Fibroblast of skin of abdomen (primary cell): Measurements from ENCODE around the gene CFH. TPM values are rescaled to one million over a fixed set of nuclear protein-coding genes. Genes with fewer than 3 reads are reported as not detected.
"Not testable (repeated sequence)": the region's sequence is repeated elsewhere in the genome, so short reads cannot be mapped to it uniquely, and the experiment has no call there.

Experiments used
- DNase-seq: peaks from one replicate; pipeline ENCODE4 v3.0.0-alpha.2; 2013
- polyA plus RNA-seq, 2 experiments: library from polyadenylated mRNA; unstranded; fragments of 120-200 nt; gene quantifications; one replicate each; pipeline ENCODE4 v1.2.1, GENCODE V29; 2013; ENCODE audit not compliant: insufficient read length in 2 of 2

Gene CFH
- 12.0 TPM for polyA plus RNA-seq (2013, experiment 1 of 2; ENCODE audit: insufficient read length)
- polyA plus RNA-seq (2013, experiment 2 of 2; ENCODE audit: insufficient read length), result 11.8 TPM

DNA sequence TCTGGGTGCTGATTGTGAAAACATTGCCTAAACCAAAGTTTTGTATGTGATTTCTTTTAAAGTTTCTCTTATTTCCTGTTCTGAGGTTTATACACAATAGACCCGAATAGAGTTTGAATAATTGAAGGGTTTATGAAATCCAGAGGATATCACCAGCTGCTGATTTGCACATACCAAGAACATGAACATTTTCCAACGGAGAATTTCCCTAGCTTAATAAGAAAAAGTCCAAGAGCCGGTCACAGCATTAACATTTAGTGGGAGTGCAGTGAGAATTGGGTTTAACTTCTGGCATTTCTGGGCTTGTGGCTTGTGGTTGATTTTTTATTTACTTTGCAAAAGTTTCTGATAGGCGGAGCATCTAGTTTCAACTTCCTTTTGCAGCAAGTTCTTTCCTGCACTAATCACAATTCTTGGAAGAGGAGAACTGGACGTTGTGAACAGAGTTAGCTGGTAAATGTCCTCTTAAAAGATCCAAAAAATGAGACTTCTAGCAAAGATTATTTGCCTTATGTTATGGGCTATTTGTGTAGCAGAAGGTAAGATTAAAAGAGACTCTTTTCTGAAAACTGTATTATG is at the start of gene CFH:
CFH (plus strand) TSS at position 407 of the 579 bp plus-strand sequence; CDS start at position 482, 75 bp downstream.
- DNase-seq, result peak; percentile 87

- no peak for DNase-seq
Measured at GRCh38 chr1:196603651-196604050, 48.2 kb upstream of the CFH start.

GRCh38 chr1:196607981-196608380 is 43.9 kb upstream of the CFH start:
- DNase-seq, result peak; percentile 2

GRCh38 chr1:196608390-196609369 is 43.2 kb upstream of the CFH start, which contains the start of gene KCNT2:
Gene KCNT2, minus strand, starts transcription at chr1:196608440. Its CDS starts 131 bp downstream, at chr1:196608309.
- peak; percentile 76 for DNase-seq

GRCh38 chr1:196609370-196609737 is 42.5 kb upstream of the CFH start:
- DNase-seq, result no peak

DNA sequence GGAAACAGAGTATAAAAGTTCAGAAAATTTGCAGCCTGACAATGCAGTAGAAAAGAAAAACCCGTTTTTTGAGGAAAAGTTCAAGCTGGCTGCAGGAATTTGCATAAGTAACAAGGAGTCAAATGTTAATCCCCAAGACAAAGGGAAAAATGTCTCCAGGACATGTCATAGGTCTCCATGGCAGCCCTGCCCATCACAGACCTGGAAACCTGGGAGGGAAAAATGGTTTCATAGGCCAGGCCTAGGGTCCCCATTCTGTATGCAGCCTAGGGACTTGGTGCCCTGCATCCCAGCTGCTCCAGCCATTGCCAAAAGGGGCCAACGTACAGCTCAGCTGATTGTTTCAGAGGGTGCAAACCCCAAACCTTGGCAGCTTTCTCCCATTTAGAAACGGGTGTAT is 40.0 kb upstream of the CFH start:
- DNase-seq, result no peak

- DNase-seq, result no peak
Measured at GRCh38 chr1:196619721-196620120, 32.1 kb upstream of the CFH start.

DNA sequence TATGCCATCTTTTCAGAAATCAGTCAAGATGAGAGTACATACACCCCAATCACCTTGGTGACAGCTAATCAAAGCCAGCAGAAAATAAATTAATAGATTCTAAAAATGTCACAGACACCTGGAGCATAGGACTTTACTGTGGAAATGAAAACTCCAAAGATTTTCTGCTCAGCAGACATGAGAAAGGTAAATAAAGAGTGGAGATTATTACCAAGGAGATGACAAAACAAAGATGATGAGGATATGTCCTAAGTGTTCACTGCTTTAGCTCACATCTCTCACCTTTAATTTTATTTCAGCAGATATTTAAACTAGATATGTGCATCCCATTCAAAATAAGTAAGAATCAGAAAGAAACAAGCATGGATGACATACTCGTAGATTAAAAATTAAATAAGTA is 28.8 kb upstream of the CFH start:
- no peak for DNase-seq

DNA sequence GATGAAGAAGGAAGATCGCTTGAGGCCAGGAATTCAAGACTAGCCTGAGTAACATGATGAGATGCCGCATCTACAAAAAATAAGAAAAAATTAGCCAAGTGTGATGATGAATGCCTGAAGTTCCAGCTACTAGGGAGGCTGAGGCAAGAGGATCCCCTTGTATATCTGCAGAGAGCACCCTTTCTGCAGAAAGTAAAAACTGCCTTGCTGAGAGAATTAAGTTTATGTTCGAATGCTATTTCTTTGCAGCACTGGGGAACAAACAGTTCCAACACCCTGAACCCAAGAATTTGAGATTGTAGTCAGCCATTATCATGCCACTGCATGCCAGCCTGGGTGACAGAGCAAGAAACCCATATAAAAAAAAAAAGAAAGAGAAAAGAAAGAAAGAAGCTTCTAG is 23.0 kb upstream of the CFH start:
- no peak for DNase-seq

- no peak for DNase-seq
Measured at GRCh38 chr1:196637606-196638005, 14.2 kb upstream of the CFH start.

DNA sequence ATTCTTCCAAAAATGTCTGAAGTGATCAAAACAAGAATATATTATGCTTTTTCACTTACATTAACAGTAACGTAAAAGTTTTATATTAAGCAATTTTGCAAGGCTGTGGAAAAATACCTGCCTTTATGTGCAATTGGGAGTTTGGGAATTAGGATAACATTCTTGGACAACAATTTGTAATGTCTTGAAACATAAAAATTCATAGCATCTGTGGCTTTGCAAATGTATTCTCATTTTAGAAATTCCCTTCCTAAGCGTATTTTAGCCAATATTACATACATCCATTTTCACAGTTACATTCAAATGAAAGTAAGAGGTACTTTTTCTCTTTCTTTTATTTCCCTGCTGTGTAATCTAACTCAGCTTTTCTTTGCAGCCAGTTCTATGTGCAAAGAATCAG is 13.4 kb upstream of the CFH start:
- no peak for DNase-seq

DNA sequence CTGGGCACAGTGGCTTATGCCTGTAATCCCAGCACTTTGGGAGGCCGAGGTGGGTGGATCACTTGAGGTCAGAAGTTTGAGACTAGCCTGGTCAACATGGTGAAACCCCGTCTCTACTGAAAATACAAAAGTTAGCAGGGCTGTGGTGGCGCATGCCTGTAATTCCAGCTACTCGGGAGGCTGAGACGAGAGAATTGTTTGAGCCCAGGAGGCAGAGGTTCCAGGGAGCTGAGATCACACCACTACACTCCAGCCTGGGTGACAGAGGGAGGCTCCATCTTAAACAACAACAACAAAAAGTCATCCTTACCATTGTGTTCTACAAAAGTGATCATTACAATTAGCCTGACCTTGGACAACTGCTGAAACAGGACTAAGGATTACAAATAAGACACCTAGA is 12.6 kb upstream of the CFH start:
- DNase-seq, result not testable (repeated sequence)

DNA sequence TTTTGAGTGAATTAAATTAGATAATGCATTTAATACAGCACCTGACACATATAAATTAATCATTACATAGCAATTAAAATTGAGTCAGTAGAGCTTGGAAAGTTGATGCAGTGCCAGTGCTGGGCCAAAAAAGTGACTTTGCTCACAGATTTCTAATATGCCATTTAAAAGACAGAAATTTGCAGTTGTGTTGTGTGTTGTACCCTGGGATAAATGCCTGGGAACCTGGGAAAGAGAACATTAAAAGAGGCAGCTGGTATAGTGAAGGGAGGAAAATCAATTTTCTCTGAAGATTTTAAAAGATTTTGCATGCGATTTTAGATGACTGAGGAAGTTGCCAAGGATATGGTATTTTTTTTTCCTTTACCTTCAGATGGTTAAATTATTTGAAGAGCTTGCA is 10.9 kb upstream of the CFH start:
- DNase-seq, result no peak

GRCh38 chr1:196649990-196650389 is 1.9 kb upstream of the CFH start:
- no peak for DNase-seq

- DNase-seq, result no peak
Measured at GRCh38 chr1:196650403-196650802, 1.4 kb upstream of the CFH start.

DNA sequence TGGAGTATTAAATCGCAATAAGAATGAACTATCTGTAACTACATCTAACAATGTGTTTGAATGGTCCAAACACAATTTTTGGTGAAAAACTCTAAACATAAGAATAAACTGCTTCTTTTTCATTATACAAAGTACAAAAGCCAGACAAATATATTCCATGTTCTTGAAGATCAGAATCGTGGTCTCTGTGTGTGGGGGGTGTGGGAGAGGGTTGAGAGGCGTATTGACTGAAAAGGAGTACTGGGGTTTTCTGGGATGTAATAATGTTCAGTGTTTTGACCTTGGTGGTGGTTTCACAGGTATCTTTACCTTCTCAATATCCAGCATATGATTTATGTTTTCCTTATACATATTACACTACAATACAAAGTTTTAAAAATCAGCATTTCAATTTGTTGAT is 764 bp upstream of the CFH start:
- DNase-seq, result no peak

DNA sequence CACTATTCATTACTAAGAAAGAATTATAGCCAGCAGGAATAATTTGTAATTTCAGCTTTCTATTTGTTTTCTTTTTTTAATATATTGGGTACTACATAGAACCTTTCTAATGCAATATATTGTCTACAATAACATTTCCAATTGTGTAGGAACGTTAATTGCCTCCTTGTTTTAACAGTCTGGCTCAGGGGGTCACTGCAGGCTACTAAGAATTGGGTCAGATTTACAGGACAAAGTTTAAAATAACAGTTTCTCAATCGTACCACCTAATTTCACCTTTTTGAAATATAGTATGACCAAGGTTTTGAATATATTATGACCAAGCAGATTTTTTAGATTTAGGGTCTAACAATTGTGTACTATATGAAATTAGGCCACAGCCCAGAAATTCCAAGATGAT is 2.4 kb downstream of the CFH start:
- DNase-seq, result no peak

- no peak for DNase-seq
Measured at GRCh38 chr1:196655071-196655470, 3.2 kb downstream of the CFH start.

DNA sequence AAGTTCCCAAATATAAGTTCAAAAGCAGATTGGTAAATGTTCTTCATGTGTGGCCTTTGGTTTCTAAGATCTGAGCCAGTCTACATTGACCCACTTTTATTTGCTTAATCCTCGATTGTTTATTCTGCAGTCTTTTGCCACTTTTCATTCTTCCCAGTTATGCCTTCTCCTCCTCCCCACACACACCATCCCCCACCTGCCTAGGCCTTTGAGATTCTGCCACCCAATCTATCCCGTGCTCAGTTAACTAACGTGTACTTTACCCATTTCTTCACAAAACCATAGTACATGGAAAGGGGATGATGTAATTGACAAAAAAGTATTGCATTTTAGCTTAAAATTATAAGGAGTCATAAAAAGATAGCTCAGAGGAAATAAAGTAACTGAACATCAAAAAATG is 3.7 kb downstream of the CFH start:
- DNase-seq, result no peak

DNA sequence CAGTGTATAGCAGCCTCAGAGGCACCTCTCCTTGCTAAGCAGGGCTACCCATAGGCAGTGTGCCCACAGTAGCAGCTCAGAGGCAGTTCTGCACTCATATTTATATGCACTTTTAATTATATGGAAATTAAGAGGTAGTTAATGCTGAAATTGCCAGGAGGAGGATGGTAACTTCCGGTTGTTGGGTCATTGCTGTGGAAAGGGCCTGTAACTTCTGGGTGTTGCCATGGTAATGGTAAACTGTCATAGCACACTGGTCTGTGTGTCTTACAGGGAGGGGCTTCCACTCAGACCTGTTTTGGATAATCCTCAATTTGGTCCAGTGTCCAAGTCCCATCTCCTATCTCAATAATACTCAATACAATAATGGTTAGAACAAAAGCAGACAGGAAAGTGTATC is 7.6 kb downstream of the CFH start:
- DNase-seq, result no peak

DNA sequence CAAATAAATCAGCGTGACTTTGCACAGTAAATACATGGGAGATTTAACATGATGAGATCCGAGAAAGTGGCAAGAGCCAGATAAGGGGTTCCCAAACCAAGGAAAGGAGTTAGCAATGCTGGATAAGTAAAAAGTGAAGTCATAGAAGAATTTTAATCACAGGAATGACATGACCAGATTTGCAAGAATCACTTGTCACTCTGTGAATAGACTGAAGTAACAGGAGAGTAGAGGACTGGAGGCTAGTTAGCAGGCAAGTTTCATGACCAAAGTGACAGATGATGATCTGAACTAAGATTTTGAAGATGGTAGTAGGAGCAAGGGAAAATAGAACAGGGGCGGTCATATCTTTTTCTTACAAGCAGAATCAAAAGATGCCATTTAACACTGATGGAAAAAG is 8.4 kb downstream of the CFH start:
- DNase-seq, result no peak

DNA sequence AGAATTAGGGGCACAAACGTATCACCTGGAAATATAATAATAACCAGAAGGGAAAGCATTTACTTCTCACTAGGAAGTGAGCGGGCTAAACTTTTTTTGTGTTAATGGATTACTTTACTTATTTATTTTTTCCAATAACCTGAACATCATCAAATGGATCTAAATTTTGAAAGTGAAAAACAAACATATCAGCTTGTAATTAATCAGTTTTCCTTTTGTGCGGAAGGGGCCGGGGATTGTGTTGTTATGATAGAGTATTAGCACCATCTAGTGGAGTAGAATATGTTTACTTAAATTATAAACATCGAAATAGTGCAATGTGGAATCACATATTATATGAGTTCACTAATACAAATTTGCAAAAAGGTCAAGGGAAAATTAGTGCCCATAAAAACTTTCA is 9.0 kb downstream of the CFH start:
- peak; percentile 18 for DNase-seq

- DNase-seq, result no peak
Measured at GRCh38 chr1:196661345-196661744, 9.5 kb downstream of the CFH start.

GRCh38 chr1:196667131-196667530 is 15.3 kb downstream of the CFH start:
- no peak for DNase-seq
